Kidney (tissue), 14 donors: ENCODE data around the gene SOAT2. TPM values are rescaled to one million over a fixed set of nuclear protein-coding genes. Genes with fewer than 3 reads are reported as not detected.

Experiments used
- DNase-seq, 5 donors: peaks; one replicate each; pipeline ENCODE4 v3.0.0-alpha.2; 2013 to 2020
- FAIRE-seq: peaks from 2 replicates; lab custom pipeline; 2012; peaks lifted over from hg19 to GRCh38; lab: Jason Lieb, UNC
- H3K27ac ChIP-seq, 2 donors: one replicate each; pipeline ENCODE4 v1.7.0; 2013; ENCODE audit warnings: low read depth in 2 of 2, low read length in 2 of 2, inconsistent platforms in 1 of 2
- H3K27me3 ChIP-seq: one replicate; pipeline ENCODE4 v1.7.1; 2013; ENCODE audit warnings: low read length, inconsistent platforms; ENCODE audit not compliant: control insufficient read depth, insufficient read depth
- H3K36me3 ChIP-seq, 3 donors: one replicate each; pipeline versions ENCODE4 v1.7.0 to v1.7.1; 2013; ENCODE audit warnings: low read length in 3 of 3, control low read depth in 1 of 3, inconsistent platforms in 1 of 3; ENCODE audit not compliant: insufficient read depth in 3 of 3, control insufficient read depth in 2 of 3
- H3K4me1 ChIP-seq, 3 donors: one replicate each; pipeline versions ENCODE4 v1.7.0 to v1.7.1; 2013; ENCODE audit warnings: low read length in 3 of 3, inconsistent platforms in 1 of 3, low read depth in 1 of 3; ENCODE audit not compliant: control insufficient read depth in 2 of 3, insufficient read depth in 2 of 3
- H3K4me3 ChIP-seq, 3 donors: one replicate each; pipeline versions ENCODE4 v1.7.0 to v1.8.1; 2013; ENCODE audit warnings: low read length in 3 of 3, control low read depth in 1 of 3, inconsistent platforms in 1 of 3
- H3K9ac ChIP-seq, 3 donors: one replicate each; pipeline versions ENCODE4 v1.7.0 to v1.7.1; 2013; ENCODE audit warnings: low read length in 3 of 3, control low read depth in 1 of 3, inconsistent platforms in 1 of 3
- H3K9me3 ChIP-seq, 3 donors: one replicate each; pipeline versions ENCODE4 v1.7.0 to v1.7.1; 2013; ENCODE audit warnings: low read length in 3 of 3, control low read depth in 1 of 3, inconsistent platforms in 1 of 3; ENCODE audit not compliant: control insufficient read depth in 2 of 3, insufficient read depth in 1 of 3
- intact Hi-C: fragments of 100-400 bp; cut with DNase I; formaldehyde crosslinking; loops from one replicate; pipeline ENCODE4 v1.11.1; 2022
- polyA plus RNA-seq: library from polyadenylated mRNA; stranded (reverse); fragments of 350-450 nt; fragmentation: Illumina TruSeq; extraction: RNeasy Lipid Tissue Mini Kit (QIAGEN cat#74804); gene quantifications from one replicate; pipeline ENCODE4 v1.2.3, GENCODE V29; 2014; ENCODE audit warnings: low read depth, low replicate concordance; ENCODE audit not compliant: insufficient read depth
- total RNA-seq: library from RNA; stranded (reverse); fragmentation: NEBNext Ultra II Directional; extraction: Animal tissue kit (Norgen Biotek cat#: 25700); gene quantifications from one replicate; pipeline ENCODE4 v1.2.1, GENCODE V29; 2021
- TF ChIP-seq, protein P1 (sequence below): IDR thresholded peaks from 3 replicates; pipeline ENCODE4 v1.5.1; 2012; ENCODE audit warnings: mild to moderate bottlenecking, moderate library complexity, borderline replicate concordance; ENCODE audit not compliant: insufficient read depth; ENCODE audit errors: extremely low read depth
- donor health status: control.
- donor health status: control.
- donor health status: control.
- donor health status: control.
- donor health status: control.
- donor health status: DM: yes; HTN: yes; CAD: no.
- donor health status: Normal renal cell carcinoma (clear cell type).

SOAT2 gene
- total and polyA plus RNA-seq, 2 donors from 2014 or later: 0.19 to 0.26 TPM

DNA sequence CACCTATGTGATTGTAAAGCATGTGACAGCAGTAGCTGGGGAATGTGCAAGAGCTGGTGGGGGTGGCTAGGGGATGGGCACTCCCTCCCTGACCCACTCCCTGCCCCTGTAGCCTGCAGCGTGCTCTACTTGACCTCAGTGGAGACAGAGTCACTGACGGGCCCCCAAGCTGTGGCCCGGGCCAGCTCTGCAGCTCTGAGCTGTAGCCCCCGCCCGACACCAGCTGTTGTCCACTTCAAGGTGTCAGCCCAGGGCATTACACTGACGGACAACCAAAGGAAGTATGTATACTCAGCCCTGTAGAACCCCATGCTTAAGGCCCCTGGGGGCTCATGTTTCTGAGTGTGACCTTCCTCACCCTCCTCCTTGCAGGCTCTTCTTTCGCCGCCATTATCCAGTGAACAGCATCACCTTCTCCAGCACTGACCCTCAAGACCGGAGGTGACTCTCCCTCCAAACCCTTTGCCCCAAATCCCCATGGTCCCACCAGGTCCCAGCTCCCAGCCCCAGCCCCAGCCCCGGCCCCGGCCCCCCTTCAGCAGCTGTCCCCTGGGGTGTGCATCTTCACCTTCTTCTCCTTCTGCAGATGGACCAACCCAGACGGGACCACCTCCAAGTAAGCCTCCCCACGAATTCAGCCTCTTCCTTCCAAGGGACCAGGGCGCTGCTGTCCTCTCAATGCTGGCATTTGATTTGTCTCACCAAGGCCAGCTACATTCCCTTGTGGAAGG, 40.1 kb upstream of the SOAT2 start:
- TF ChIP-seq, protein P1, sequence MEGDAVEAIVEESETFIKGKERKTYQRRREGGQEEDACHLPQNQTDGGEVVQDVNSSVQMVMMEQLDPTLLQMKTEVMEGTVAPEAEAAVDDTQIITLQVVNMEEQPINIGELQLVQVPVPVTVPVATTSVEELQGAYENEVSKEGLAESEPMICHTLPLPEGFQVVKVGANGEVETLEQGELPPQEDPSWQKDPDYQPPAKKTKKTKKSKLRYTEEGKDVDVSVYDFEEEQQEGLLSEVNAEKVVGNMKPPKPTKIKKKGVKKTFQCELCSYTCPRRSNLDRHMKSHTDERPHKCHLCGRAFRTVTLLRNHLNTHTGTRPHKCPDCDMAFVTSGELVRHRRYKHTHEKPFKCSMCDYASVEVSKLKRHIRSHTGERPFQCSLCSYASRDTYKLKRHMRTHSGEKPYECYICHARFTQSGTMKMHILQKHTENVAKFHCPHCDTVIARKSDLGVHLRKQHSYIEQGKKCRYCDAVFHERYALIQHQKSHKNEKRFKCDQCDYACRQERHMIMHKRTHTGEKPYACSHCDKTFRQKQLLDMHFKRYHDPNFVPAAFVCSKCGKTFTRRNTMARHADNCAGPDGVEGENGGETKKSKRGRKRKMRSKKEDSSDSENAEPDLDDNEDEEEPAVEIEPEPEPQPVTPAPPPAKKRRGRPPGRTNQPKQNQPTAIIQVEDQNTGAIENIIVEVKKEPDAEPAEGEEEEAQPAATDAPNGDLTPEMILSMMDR: no peak
- no peak for FAIRE-seq
- peak in 2 of 5 donors; percentile 58 to 77 for DNase-seq
- H3K27ac ChIP-seq: peak overlapping the region in 1 of 2 donors; percentile 6
- H3K27me3 ChIP-seq: no peaks in the 10 kb centered on the region
- no peaks in the 10 kb centered on the region for H3K9me3 ChIP-seq
- H3K4me3 ChIP-seq: no peak overlapping the region
- intact Hi-C loops: loop anchor here (10.0 kb wide), 1 partner anchor 132 kb away; no protein-coding TSS in a partner anchor
- H3K9ac ChIP-seq: no peak overlapping the region
- peaks cover 0 to 41% (median 12%) of the 10 kb centered on the region in 3 donors for H3K36me3 ChIP-seq
- peaks cover 0 to 37% (median 9%) of the 10 kb centered on the region in 3 donors for H3K4me1 ChIP-seq

DNA sequence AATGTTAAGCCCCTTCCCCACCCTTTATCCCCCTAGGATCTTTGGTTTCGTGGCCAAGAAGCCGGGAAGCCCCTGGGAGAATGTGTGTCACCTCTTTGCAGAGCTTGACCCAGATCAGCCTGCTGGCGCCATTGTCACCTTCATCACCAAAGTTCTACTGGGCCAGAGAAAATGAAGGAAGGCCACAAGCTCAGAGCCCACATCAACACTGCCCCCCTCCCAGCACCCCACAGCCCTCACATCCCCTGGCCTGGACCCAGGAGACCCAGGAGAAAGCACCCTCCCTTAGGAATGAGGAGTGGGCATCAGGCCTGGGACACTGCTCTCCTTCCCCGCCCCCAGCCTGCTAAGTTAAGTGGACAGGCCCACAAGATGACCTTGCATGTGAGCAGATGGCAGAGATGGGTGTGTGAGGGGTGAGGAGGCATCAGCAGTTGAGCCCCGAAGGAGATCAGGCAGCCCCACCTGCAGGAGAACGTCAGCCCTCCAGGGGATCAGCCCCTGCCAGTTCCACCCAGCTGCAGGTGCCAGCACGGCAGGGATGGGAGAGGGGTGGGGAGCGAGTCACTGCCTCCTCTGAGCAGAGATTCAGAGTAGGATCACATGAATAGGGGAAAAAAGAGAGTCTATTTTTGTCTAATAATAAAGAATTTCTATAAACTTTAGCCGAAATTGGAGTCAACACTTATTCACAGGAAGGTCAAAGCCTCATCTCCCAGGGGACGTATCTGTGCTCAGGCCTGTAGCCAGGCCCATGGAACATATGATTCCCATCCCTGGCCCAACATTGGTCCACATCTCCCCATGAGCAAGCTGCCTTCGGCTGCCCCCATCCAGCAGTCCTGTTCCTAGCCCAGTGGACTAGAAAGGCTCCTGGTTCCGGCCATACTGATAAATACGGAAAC, 39.3 kb upstream of the SOAT2 start:
- Histone ChIP-seq H3K27me3 (no peaks in the 10 kb centered on the region), H3K4me1 (peaks cover 0 to 39% (median 9%) of the 10 kb centered on the region in 3 donors), H3K27ac (peak overlapping the region; percentile 6 to 50), H3K9me3 (no peaks in the 10 kb centered on the region), H3K9ac (no peak overlapping the region), H3K36me3 (peaks cover 0 to 41% (median 12%) of the 10 kb centered on the region in 3 donors), H3K4me3 (no peak overlapping the region)
- DNase-seq (peak in 2 of 5 donors; percentile 35 to 82), FAIRE-seq (no peak)
- TF ChIP-seq, protein P1: no peak
- intact Hi-C loops: loop anchor here (10.0 kb wide), 1 partner anchor 131 kb away; no protein-coding TSS in a partner anchor

DNA sequence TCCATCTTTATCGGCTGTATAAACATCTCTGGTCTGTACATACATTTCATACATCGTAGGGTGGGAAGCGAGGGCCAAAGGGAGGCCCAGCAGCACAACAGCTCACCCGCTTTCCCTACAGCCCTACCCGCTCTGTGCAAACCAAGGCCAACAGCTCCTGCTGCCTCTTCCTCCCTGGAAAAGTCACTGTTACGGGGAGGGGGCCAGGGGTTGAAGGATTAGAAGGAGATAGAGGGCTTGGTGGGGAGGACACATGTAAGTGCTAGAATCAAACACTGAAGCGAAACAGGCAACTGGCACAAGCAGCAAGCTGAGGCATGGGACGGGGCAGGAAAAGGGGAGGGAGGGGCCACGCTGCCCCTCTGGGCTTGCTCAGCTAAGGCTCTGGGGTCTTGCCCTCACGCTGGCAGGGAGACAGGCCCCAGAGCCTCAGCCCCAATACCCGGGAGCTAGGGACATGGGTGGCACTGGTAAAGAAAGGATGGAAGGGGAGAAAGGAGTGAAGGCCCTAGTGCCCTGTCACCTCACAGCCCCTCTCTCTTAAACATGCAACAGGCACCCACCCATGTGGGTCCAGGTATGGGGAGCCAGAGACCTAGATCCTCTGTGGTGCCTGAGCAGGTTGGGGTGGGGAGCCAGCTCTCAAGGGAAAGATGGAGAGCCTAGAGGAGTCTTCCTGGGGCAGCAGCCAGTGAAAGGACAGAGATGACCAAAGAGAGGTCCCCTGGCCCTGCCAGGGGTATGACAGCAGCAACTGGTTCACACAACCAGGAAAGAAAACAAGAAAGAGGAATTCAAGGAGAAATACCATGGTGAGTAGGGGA, 38.5 kb upstream of the SOAT2 start:
- Histone ChIP-seq H3K27ac (peak overlapping the region in 1 of 2 donors; percentile 50), H3K9ac (no peak overlapping the region), H3K36me3 (peaks cover 0 to 37% (median 12%) of the 10 kb centered on the region in 3 donors), H3K9me3 (no peaks in the 10 kb centered on the region), H3K27me3 (no peaks in the 10 kb centered on the region), H3K4me3 (no peak overlapping the region), H3K4me1 (peaks cover 0 to 43% (median 9%) of the 10 kb centered on the region in 3 donors)
- intact Hi-C loops: loop anchor here (10.0 kb wide), 1 partner anchor 130 kb away; no protein-coding TSS in a partner anchor
- TF ChIP-seq, protein P1: no peak
- FAIRE-seq (no peak), DNase-seq (peak in 2 of 5 donors; percentile 32 to 72)
